Ishikawa (cell line): ENCODE data around the gene PDE4DIP.
"Not testable (repeated sequence)": the region's sequence is repeated elsewhere in the genome, so short reads cannot be mapped to it uniquely, and the experiment has no call there.

Experiments
- EP300 ChIP-seq: IDR thresholded peaks from 2 replicates; pipeline ENCODE4 v1.6.1; 2012; ENCODE audit warnings: borderline replicate concordance
- MAX ChIP-seq: IDR thresholded peaks from 2 replicates; pipeline ENCODE4 v1.6.1; 2012
- TEAD4 ChIP-seq: IDR thresholded peaks from 2 replicates; pipeline ENCODE4 v1.6.1; 2012
- USF1 ChIP-seq: IDR thresholded peaks from 2 replicates; pipeline ENCODE4 v1.6.1; 2012
- YY1 ChIP-seq: IDR thresholded peaks from 2 replicates; pipeline ENCODE4 v1.6.1; 2012; ENCODE audit warnings: low read depth

Gene PDE4DIP

GRCh38 chr1:148844220-148844619, at the start of gene PDE4DIP:
PDE4DIP (plus strand) TSS chr1:148844428; CDS start chr1:148844775, 347 bp downstream.
- TF ChIP-seq MAX, EP300, USF1: not testable (repeated sequence)

- 0 out of 2 replicates have a peak, but pooled peaks have one; percentile 17 for TF ChIP-seq TEAD4
Observed at GRCh38 chr1:148951336-148952227, 107.4 kb downstream of the PDE4DIP start.

- peak; percentile 78; the same call in 1 of the 2 replicates for TF ChIP-seq YY1
Observed at GRCh38 chr1:148952253-148952937, 108.2 kb downstream of the PDE4DIP start.
